ENCODE data around the gene CELSR2.

Gene CELSR2

GRCh38 chr1:109251277-109252166, 2.2 kb downstream of the CELSR2 start:
- no peak for DNase-seq (ENCODE audit: low read depth)

GRCh38 chr1:109252167-109252892, 3.0 kb downstream of the CELSR2 start:
- no peak for DNase-seq (ENCODE audit: low read depth)

- DNase-seq (ENCODE audit: low read depth) = no peak
These were observed 3.8 kb downstream of the CELSR2 start for GRCh38 chr1:109252893-109253802.

GRCh38 chr1:109253803-109254620, 4.7 kb downstream of the CELSR2 start:
- no peak for DNase-seq (ENCODE audit: low read depth)

GRCh38 chr1:109254621-109255096, 5.3 kb downstream of the CELSR2 start:
- DNase-seq (ENCODE audit: low read depth) = no peak

- DNase-seq (ENCODE audit: low read depth) = no peak
These were observed 5.8 kb downstream of the CELSR2 start for GRCh38 chr1:109255097-109255651.

GRCh38 chr1:109255678-109256077, 6.3 kb downstream of the CELSR2 start:
- no peak for DNase-seq (ENCODE audit: low read depth)

- DNase-seq (ENCODE audit: low read depth) = no peak
These were observed 6.7 kb downstream of the CELSR2 start for GRCh38 chr1:109256085-109256484.

GRCh38 chr1:109256971-109257681, 7.8 kb downstream of the CELSR2 start:
- DNase-seq (ENCODE audit: low read depth) = no peak

- DNase-seq (ENCODE audit: low read depth) = no peak
These were observed 8.5 kb downstream of the CELSR2 start for GRCh38 chr1:109257682-109258421.

- DNase-seq (ENCODE audit: low read depth) = no peak
These were observed 9.4 kb downstream of the CELSR2 start for GRCh38 chr1:109258481-109259466.

GRCh38 chr1:109259674-109260557, 10.6 kb downstream of the CELSR2 start:
- DNase-seq (ENCODE audit: low read depth) = no peak

GRCh38 chr1:109261006-109261405, 11.7 kb downstream of the CELSR2 start:
- no peak for DNase-seq (ENCODE audit: low read depth)

GRCh38 chr1:109261578-109261977, 12.2 kb downstream of the CELSR2 start:
- no peak for DNase-seq (ENCODE audit: low read depth)

GRCh38 chr1:109262231-109263055, 13.1 kb downstream of the CELSR2 start:
- no peak for DNase-seq (ENCODE audit: low read depth)

GRCh38 chr1:109263234-109263596, 13.9 kb downstream of the CELSR2 start:
- no peak for DNase-seq (ENCODE audit: low read depth)

All from GM04503 (cell line).